ENCODE results near the gene PRPF31.

DNA sequence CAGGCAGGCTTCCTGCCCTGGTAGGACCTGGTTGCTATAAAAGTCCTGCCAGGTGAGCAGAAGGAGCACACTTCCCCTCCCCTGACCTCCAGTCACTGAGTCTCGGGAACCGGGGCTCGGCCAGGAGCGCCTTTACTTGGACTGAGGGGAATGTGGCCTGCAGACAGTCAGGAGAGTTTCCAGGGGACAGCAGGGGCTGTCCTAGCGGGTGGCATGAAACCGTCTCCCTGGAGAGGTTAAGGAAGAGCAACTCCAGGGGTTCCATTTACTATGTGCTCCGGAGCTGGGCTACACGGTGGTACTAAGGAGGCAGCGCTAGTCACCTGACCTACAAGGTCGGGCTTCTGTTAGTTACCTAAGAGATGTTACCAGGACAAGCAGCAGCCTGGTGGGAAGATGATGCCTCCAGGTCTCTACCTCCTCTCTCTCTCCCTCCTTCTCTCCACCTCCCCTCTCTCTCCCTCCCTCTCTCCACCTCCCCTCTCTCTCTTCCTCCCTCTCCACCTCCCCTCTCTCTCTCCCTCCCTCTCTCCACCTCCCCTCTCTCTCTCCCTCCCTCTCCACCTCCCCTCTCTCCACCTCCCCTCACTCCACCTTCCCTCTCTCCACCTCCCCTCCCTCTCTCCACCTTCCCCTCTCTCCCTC is 17.9 kb downstream of the PRPF31 start:
- TF ChIP-seq, protein P1, sequence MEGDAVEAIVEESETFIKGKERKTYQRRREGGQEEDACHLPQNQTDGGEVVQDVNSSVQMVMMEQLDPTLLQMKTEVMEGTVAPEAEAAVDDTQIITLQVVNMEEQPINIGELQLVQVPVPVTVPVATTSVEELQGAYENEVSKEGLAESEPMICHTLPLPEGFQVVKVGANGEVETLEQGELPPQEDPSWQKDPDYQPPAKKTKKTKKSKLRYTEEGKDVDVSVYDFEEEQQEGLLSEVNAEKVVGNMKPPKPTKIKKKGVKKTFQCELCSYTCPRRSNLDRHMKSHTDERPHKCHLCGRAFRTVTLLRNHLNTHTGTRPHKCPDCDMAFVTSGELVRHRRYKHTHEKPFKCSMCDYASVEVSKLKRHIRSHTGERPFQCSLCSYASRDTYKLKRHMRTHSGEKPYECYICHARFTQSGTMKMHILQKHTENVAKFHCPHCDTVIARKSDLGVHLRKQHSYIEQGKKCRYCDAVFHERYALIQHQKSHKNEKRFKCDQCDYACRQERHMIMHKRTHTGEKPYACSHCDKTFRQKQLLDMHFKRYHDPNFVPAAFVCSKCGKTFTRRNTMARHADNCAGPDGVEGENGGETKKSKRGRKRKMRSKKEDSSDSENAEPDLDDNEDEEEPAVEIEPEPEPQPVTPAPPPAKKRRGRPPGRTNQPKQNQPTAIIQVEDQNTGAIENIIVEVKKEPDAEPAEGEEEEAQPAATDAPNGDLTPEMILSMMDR (IDR thresholded peaks at IDR 0.05): no peak
- TF ChIP-seq POLR2A (IDR thresholded peaks at IDR 0.05) (no peak), EP300 (IDR thresholded peaks at IDR 0.05) (no peak)
